ENCODE measurements around the gene RNF212B. TPM values are rescaled to one million over a fixed set of nuclear protein-coding genes. Genes with fewer than 3 reads are reported as not detected.

The RNF212B gene
- polyA plus RNA-seq, 2 of the 4 experiments (the other 2 are of a cell fraction) = not detected

DNA sequence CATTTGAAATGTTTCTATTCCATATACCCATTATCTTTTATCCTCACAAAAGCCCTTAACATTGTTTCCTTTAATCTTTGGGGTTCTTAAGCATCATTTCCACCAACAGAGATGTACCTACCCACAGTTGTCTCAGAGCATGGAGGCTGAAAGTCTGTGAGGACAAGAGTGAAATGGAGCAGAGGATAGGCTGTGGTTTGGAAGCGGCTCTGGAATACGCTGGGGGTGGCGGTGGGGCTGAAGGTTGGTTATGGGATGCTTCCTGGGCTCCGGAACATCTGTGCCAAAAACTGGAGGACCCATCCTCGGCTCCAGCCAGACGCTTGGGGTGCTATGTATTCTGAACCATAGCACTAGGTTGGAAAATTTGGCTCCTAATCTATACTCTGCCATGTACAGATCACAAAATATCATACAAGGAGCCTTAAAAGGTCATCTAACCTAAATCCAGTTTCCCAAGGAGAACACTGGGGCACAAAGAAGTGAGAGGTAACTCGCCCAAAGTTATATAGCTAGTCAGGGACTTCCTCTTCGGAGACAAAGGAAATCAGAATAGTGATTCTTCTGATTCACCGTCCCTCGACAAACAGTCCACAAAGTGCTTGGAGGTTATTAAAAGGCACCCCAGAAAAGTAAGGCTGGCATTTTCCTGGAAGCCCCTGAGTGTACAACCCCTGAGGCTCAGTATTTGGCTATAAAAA, 62.4 kb downstream of the RNF212B start:
- ATAC-seq (no peak), DNase-seq (ENCODE audit: low read depth in 1 of 2, low spot score in 1 of 2) (no peak), FAIRE-seq (no peak)
- Histone ChIP-seq H3K4me2 (peak overlapping the region; percentile 98), H3K4me3 (peak overlapping the region; percentile 63), H3K27ac (peak overlapping the region; percentile 85 to 92), H3K4me1 (peaks cover 14% of the 10 kb centered on the region; the same call in 2 of the 3 replicates), H3K9me3 (no peaks in the 10 kb centered on the region)
- TF ChIP-seq EHF (CRISPR knock-in tag; IDR thresholded peaks at IDR 0.05) (no peak), MAZ (IDR thresholded peaks at IDR 0.05; ENCODE audit: borderline replicate concordance, low read depth, low read length) (no peak), RFX5 (IDR thresholded peaks at IDR 0.05) (no peak), HDAC2 (IDR thresholded peaks at IDR 0.05) (no peak)
- ChIA-PET POLR2A (interaction anchor here (0.5 to 4.1 kb wide), 5 partner anchors 9 to 445 kb away, joined by 3 to 19 read pairs (median 4); partner anchors contain the start of gene HOMEZ), CTCF (interaction anchor here (0.7 to 12.8 kb wide), 11 partner anchors 10 to 261 kb away, joined by 3 to 254 read pairs (median 4); partner anchors contain the start of genes HOMEZ and PABPN1)
- 90% methylated on average over 10 of the region's 10 CpGs for WGBS (ENCODE audit: missing lambda C conversion rate)

DNA sequence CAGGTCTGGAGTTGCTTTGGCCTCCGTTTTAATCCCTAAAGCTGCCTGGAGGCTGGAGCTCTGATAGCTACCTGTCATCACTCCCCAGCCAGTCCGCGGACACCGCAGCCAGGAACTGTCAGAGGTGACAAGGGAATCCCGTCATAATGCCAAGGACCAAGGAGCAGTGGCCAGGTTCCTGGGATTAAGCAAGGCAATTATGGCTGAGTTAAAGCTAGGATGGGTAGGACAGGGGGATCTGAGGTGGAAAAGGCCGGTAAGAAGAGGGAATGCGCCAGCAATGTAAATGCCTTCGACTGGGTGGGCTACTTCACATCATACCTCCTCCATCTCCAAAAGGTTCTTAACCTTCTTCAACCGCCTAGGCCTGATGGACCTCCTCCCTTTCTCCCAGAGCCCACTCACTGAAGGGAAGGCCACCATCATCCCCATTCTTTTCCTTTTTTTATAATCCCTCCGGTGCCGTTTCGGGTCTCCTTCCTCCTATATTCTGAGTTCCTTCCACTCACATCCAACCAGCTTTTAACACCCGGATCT, 63.0 kb downstream of the RNF212B start:
- no peak for FAIRE-seq

GRCh38 chr14:23301288-23301968, 63.7 kb downstream of the RNF212B start:
- Histone ChIP-seq H3K4me2 (peak overlapping the region; percentile 98), H3K9me3 (no peaks in the 10 kb centered on the region), H3K4me1 (peaks cover 23% of the 10 kb centered on the region), H3K27ac (peak overlapping the region; percentile 92), H3K4me3 (peak overlapping the region; percentile 63)
- ATAC-seq = peak; percentile 82 to 89
- CTCF ChIA-PET = interaction anchor here (0.7 to 12.8 kb wide), 15 partner anchors 9 to 258 kb away, joined by 3 to 254 read pairs (median 3); partner anchors contain the start of genes HOMEZ and PABPN1
- WGBS (ENCODE audit: missing lambda C conversion rate) = 4% methylated on average over 4 of the region's 87 CpGs
- no peak for FAIRE-seq
- POLR2A ChIA-PET = interaction anchor here (0.9 to 4.1 kb wide), 9 partner anchors 10 to 914 kb away, joined by 3 to 40 read pairs (median 5); partner anchors contain the start of genes ACIN1, C14orf119, HOMEZ and MDP1
- peak; percentile 96 to 97 for DNase-seq (ENCODE audit: low read depth in 1 of 2, low spot score in 1 of 2)
- TF ChIP-seq HEYL (CRISPR knock-in tag; IDR thresholded peaks at IDR 0.05) = no peak
- TF ChIP-seq JUN (IDR thresholded peaks at IDR 0.05) = peak in 1 of 2 experiments; percentile 62; a peak in 3 of 5 replicates
- TF ChIP-seq HES2 (IDR thresholded peaks at IDR 0.05) = no peak
- no peak; the same call in 2 of the 3 replicates for TF ChIP-seq SMC3 (IDR thresholded peaks at IDR 0.05)
- no peak for TF ChIP-seq SREBF2 (IDR thresholded peaks at IDR 0.05)
- no peak for TF ChIP-seq TP53 (CRISPR knock-in tag; IDR thresholded peaks at IDR 0.05)
- no peak for TF ChIP-seq ZFP36 (IDR thresholded peaks at IDR 0.05; ENCODE audit: borderline replicate concordance, partially characterized antibody)
- no peak for TF ChIP-seq RNF2 (IDR thresholded peaks at IDR 0.05; ENCODE audit: borderline replicate concordance, low read depth)
- TF ChIP-seq CHD4 (IDR thresholded peaks at IDR 0.05; ENCODE audit: borderline replicate concordance) = no peak
- TF ChIP-seq, protein P1, sequence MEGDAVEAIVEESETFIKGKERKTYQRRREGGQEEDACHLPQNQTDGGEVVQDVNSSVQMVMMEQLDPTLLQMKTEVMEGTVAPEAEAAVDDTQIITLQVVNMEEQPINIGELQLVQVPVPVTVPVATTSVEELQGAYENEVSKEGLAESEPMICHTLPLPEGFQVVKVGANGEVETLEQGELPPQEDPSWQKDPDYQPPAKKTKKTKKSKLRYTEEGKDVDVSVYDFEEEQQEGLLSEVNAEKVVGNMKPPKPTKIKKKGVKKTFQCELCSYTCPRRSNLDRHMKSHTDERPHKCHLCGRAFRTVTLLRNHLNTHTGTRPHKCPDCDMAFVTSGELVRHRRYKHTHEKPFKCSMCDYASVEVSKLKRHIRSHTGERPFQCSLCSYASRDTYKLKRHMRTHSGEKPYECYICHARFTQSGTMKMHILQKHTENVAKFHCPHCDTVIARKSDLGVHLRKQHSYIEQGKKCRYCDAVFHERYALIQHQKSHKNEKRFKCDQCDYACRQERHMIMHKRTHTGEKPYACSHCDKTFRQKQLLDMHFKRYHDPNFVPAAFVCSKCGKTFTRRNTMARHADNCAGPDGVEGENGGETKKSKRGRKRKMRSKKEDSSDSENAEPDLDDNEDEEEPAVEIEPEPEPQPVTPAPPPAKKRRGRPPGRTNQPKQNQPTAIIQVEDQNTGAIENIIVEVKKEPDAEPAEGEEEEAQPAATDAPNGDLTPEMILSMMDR (IDR thresholded peaks at IDR 0.05) = peak; percentile 92
- no peak for TF ChIP-seq TFCP2L1 (CRISPR knock-in tag; IDR thresholded peaks at IDR 0.05)
- TF ChIP-seq BHLHE40 (IDR thresholded peaks at IDR 0.05; ENCODE audit: low read depth, low read length) = no peak
- TF ChIP-seq ZNF302 (CRISPR knock-in tag; IDR thresholded peaks at IDR 0.05) = no peak
- TF ChIP-seq CEBPB (IDR thresholded peaks at IDR 0.05) = no peak
- TF ChIP-seq FOXS1 (CRISPR knock-in tag; IDR thresholded peaks at IDR 0.05) = no peak
- peak; percentile 82 for TF ChIP-seq MYC (IDR thresholded peaks at IDR 0.05; ENCODE audit: borderline replicate concordance, low read length)
- no peak for TF ChIP-seq RCOR1 (IDR thresholded peaks at IDR 0.05; ENCODE audit: low read depth, low read length)
- no peak for TF ChIP-seq HOXB5 (CRISPR knock-in tag; IDR thresholded peaks at IDR 0.05)
- no peak for TF ChIP-seq HOXA7 (CRISPR knock-in tag; IDR thresholded peaks at IDR 0.05)
- peak; percentile 66; the same call in 1 of the 2 replicates for TF ChIP-seq RFX5 (IDR thresholded peaks at IDR 0.05)
- TF ChIP-seq HDAC2 (IDR thresholded peaks at IDR 0.05) = no peak
- no peak for TF ChIP-seq CBX8 (IDR thresholded peaks at IDR 0.05)
- TF ChIP-seq NPAS2 (CRISPR knock-in tag; IDR thresholded peaks at IDR 0.05; ENCODE audit: borderline replicate concordance) = 0 out of 2 replicates have a peak, but pooled peaks have one; percentile 48
- TF ChIP-seq FOSB (CRISPR knock-in tag; IDR thresholded peaks at IDR 0.05) = no peak
- TF ChIP-seq HMGXB4 (CRISPR knock-in tag; IDR thresholded peaks at IDR 0.05; ENCODE audit: borderline replicate concordance) = no peak

More for the DNA sequence above, 63.0 kb downstream of the RNF212B start:
- Histone ChIP-seq H3K4me2 (peak overlapping the region; percentile 98), H3K9me3 (no peaks in the 10 kb centered on the region), H3K4me1 (peaks cover 17% of the 10 kb centered on the region), H3K27ac (peak overlapping the region; percentile 85 to 92), H3K4me3 (peak overlapping the region; percentile 63)
- ChIA-PET POLR2A (interaction anchor here (0.5 to 4.1 kb wide), 7 partner anchors 14 to 446 kb away, joined by 3 to 40 read pairs (median 7); partner anchors contain the start of genes ACIN1, C14orf119, HOMEZ and PABPN1), CTCF (interaction anchor here (0.7 to 12.8 kb wide), 15 partner anchors 9 to 260 kb away, joined by 3 to 254 read pairs (median 3); partner anchors contain the start of genes HOMEZ and PABPN1)
- 22% methylated on average over 13 of the region's 13 CpGs for WGBS (ENCODE audit: missing lambda C conversion rate)
- ATAC-seq = no peak
- no peak for DNase-seq (ENCODE audit: low read depth in 1 of 2, low spot score in 1 of 2)
- TF ChIP-seq KDM5A (IDR thresholded peaks at IDR 0.05) (no peak), ZSCAN20 (CRISPR knock-in tag; IDR thresholded peaks at IDR 0.05) (no peak), CHD2 (IDR thresholded peaks at IDR 0.05; ENCODE audit: low read length, partially characterized antibody) (no peak)
